HEK293 (cell line): Measurements from ENCODE around the gene PGGHG.

Experiments
- CTCF ChIA-PET: fragments of 350-600 bp; formaldehyde crosslinking; extraction: SDS; loops from one replicate; lab custom pipeline; 2021; ENCODE audit warnings: antibody characterized with exemption; lab: Yijun Ruan, JAX
- POLR2A ChIA-PET: fragments of 300-600 bp; formaldehyde crosslinking; extraction: SDS; loops from one replicate; lab custom pipeline; 2020; ENCODE audit warnings: antibody characterized with exemption, inconsistent platforms; lab: Yijun Ruan, JAX
- H3K27ac ChIP-seq: fragments of 200-500 bp; sonication (Bioruptor generic); 2 replicates; pipeline ENCODE4 v1.5.1; 2014; ENCODE audit warnings: low read depth, low read length, control low read depth, inconsistent platforms; ENCODE audit errors: extremely low read depth
- H3K36me3 ChIP-seq, 2 experiments: fragments of 200-500 bp in 1 of 2; sonication (Bioruptor generic) in 1 of 2; 1 replicate in 1 of 2; 2 replicates in 1 of 2; pipeline ENCODE4 v1.5.1; 2014 to 2017; ENCODE audit warnings: inconsistent platforms in 2 of 2, low read length in 2 of 2; ENCODE audit not compliant: control insufficient read depth in 2 of 2, insufficient read depth in 1 of 2
- H3K4me1 ChIP-seq: fragments of 200-500 bp; sonication (Bioruptor generic); 2 replicates; pipeline ENCODE4 v1.5.1; 2014; ENCODE audit warnings: mild to moderate bottlenecking, low read length, inconsistent platforms; ENCODE audit not compliant: control insufficient read depth, insufficient read depth
- H3K4me3 ChIP-seq: 2 replicates; pipeline ENCODE4 v1.5.1; 2011; ENCODE audit warnings: low read depth, mild to moderate bottlenecking, control low read depth, low read length, moderate library complexity
- H3K9me3 ChIP-seq: fragments of 200-500 bp; sonication (Bioruptor generic); 2 replicates; pipeline ENCODE4 v1.5.1; 2014; ENCODE audit warnings: low read depth, low read length, inconsistent platforms; ENCODE audit not compliant: control insufficient read depth, insufficient read depth
- REPIN1 ChIP-seq: fragments of 450-650 bp; formaldehyde crosslinking; IDR thresholded peaks from 2 replicates; pipeline ENCODE4 v1.5.1; 2017; ENCODE audit warnings: missing biosample characterization, missing genetic modification characterization, low read depth
- TCF7L2 ChIP-seq: IDR thresholded peaks from 2 replicates; pipeline ENCODE4 v1.6.1; 2011; ENCODE audit warnings: low read depth, mild to moderate bottlenecking, inconsistent platforms, low read length, moderate library complexity, borderline replicate concordance
- ZFP3 ChIP-seq: fragments of 450-650 bp; formaldehyde crosslinking; IDR thresholded peaks from 2 replicates; pipeline ENCODE4 v1.5.1; 2016; ENCODE audit warnings: low read depth, missing biosample characterization, missing genetic modification characterization
- ZFP69B ChIP-seq: fragments of 450-650 bp; formaldehyde crosslinking; IDR thresholded peaks from 2 replicates; pipeline ENCODE4 v1.5.1; 2016; ENCODE audit warnings: missing biosample characterization, missing genetic modification characterization
- ZIC2 ChIP-seq: fragments of 450-650 bp; formaldehyde crosslinking; IDR thresholded peaks from 2 replicates; pipeline ENCODE4 v1.5.1; 2016; ENCODE audit warnings: missing biosample characterization, missing genetic modification characterization
- ZNF223 ChIP-seq: fragments of 450-650 bp; formaldehyde crosslinking; IDR thresholded peaks from 2 replicates; pipeline ENCODE4 v1.5.1; 2016; ENCODE audit warnings: missing biosample characterization, missing genetic modification characterization
- ZNF548 ChIP-seq: fragments of 450-650 bp; formaldehyde crosslinking; IDR thresholded peaks from 2 replicates; pipeline ENCODE4 v1.5.1; 2016; ENCODE audit warnings: missing biosample characterization, missing genetic modification characterization
- ZNF585B ChIP-seq: fragments of 450-650 bp; formaldehyde crosslinking; IDR thresholded peaks from 2 replicates; pipeline ENCODE4 v1.5.1; 2016; ENCODE audit warnings: missing biosample characterization, missing genetic modification characterization
- ZNF658 ChIP-seq: fragments of 450-650 bp; formaldehyde crosslinking; IDR thresholded peaks from 2 replicates; pipeline ENCODE4; 2016; ENCODE audit warnings: missing biosample characterization, missing genetic modification characterization
- ZNF777 ChIP-seq: fragments of 450-650 bp; formaldehyde crosslinking; IDR thresholded peaks from 2 replicates; pipeline ENCODE4 v1.5.1; 2017; ENCODE audit warnings: missing biosample characterization, missing genetic modification characterization, borderline replicate concordance
- ZNF785 ChIP-seq: fragments of 450-650 bp; formaldehyde crosslinking; IDR thresholded peaks from 2 replicates; pipeline ENCODE4 v1.5.1; 2016; ENCODE audit warnings: missing biosample characterization, missing genetic modification characterization
- TF ChIP-seq, protein P1 (sequence below): fragments of 450-650 bp; formaldehyde crosslinking; IDR thresholded peaks from 2 replicates; pipeline ENCODE4 v1.5.1; 2016; ENCODE audit warnings: missing biosample characterization, missing genetic modification characterization
- TF ChIP-seq, protein P2 (sequence below): fragments of 450-650 bp; formaldehyde crosslinking; IDR thresholded peaks from 2 replicates; pipeline ENCODE4 v1.5.1; 2016; ENCODE audit warnings: missing biosample characterization, missing genetic modification characterization, low read depth
- TF ChIP-seq, protein P3 (sequence below): fragments of 450-650 bp; formaldehyde crosslinking; IDR thresholded peaks from 2 replicates; pipeline ENCODE4 v1.5.1; 2016; ENCODE audit warnings: missing biosample characterization, missing genetic modification characterization
- TF ChIP-seq, protein P4 (sequence below): fragments of 450-650 bp; IDR thresholded peaks from 2 replicates; pipeline ENCODE4 v1.5.1; 2018; ENCODE audit warnings: missing biosample characterization, missing genetic modification characterization
- TF ChIP-seq, protein P5 (sequence below): fragments of 450-650 bp; formaldehyde crosslinking; IDR thresholded peaks from 2 replicates; pipeline ENCODE4 v1.5.1; 2016; ENCODE audit warnings: missing biosample characterization, missing genetic modification characterization, borderline replicate concordance
- TF ChIP-seq, protein P6 (sequence below): fragments of 450-650 bp; formaldehyde crosslinking; conservative IDR thresholded peaks from 2 replicates; pipeline ENCODE4 v1.5.1; 2016; ENCODE audit warnings: low read depth, missing biosample characterization, missing genetic modification characterization

The PGGHG gene

DNA sequence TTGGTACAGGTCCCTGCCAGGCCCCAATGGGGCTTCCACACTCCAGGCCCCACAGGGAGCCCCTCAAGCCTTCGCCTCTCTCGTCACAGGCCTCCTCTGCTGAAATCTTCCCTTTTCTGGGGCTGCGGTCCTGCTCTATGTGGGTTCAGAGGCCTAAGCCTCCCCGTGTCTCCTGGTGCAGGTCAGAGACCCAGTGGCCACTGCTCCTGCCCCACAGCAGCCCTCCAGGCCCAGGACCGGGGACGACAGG, 37.6 kb downstream of the PGGHG start:
- ChIA-PET CTCF (no interaction called here), POLR2A (no interaction called here)
- H3K36me3 ChIP-seq, result no peaks in the 10 kb centered on the region
- no peaks in the 10 kb centered on the region for H3K9me3 ChIP-seq
- TF ChIP-seq ZNF777, result no peak
- TF ChIP-seq REPIN1 (tag by site-specific recombination), result no peak
- peak; percentile 2; the same call in 1 of the 2 replicates for TF ChIP-seq ZIC2
- TF ChIP-seq ZNF548 (tag by site-specific recombination), result no peak
- H3K4me1 ChIP-seq, result no peaks in the 10 kb centered on the region
- H3K27ac ChIP-seq, result no peak overlapping the region
- H3K4me3 ChIP-seq, result no peak overlapping the region

DNA sequence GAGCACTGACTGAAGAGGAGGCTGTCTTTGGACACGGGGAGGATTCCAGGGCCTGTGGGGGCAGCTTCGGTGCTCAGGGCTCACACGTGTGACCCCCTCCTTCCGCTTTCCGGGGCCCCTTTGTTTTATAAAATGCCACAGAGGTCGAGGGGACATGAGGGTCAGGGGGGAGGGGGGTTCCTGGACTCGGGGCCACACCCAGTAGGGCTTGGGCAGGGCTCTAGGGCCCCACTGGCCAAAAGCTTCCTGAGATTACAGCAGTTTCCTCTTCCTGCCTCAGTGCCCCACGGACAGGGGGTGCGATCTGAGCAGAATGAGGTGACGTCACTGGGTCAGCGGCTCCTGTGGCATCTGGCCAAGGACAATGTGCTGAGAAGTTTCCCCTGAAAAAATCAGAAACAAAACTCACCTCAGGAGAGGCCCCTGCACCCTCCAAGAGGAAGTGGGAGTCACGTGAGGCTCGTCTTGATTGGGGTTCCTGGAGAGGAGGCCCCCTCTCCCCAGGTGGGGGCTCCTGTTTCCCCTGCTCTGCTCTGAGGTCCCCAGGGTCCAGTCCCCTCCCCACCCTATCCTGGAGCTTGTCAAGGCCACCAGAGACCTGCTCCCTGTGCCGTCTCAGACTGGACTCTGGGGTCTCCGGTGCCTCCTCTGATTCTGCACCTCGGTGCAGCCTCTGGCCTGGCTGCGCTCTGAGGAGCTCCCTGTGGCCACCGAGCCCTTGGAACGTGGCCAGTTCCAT, 38.1 kb downstream of the PGGHG start:
- no peaks in the 10 kb centered on the region for H3K4me1 ChIP-seq
- no peaks in the 10 kb centered on the region for H3K9me3 ChIP-seq
- TF ChIP-seq, protein P1, sequence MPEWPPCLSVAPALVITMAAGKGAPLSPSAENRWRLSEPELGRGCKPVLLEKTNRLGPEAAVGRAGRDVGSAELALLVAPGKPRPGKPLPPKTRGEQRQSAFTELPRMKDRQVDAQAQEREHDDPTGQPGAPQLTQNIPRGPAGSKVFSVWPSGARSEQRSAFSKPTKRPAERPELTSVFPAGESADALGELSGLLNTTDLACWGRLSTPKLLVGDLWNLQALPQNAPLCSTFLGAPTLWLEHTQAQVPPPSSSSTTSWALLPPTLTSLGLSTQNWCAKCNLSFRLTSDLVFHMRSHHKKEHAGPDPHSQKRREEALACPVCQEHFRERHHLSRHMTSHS (tag by site-specific recombination), result no peak
- TF ChIP-seq, protein P2, sequence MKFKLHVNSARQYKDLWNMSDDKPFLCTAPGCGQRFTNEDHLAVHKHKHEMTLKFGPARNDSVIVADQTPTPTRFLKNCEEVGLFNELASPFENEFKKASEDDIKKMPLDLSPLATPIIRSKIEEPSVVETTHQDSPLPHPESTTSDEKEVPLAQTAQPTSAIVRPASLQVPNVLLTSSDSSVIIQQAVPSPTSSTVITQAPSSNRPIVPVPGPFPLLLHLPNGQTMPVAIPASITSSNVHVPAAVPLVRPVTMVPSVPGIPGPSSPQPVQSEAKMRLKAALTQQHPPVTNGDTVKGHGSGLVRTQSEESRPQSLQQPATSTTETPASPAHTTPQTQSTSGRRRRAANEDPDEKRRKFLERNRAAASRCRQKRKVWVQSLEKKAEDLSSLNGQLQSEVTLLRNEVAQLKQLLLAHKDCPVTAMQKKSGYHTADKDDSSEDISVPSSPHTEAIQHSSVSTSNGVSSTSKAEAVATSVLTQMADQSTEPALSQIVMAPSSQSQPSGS, result peak; percentile 27; the same call in 1 of the 2 replicates
- H3K36me3 ChIP-seq, result no peaks in the 10 kb centered on the region
- H3K27ac ChIP-seq, result no peak overlapping the region
- no peak overlapping the region for H3K4me3 ChIP-seq
- CTCF ChIA-PET, result interaction anchor here (0.8 to 1.1 kb wide), 2 partner anchors 17 to 46 kb away, joined by 3 to 5 read pairs; no protein-coding TSS in a partner anchor
- POLR2A ChIA-PET, result no interaction called here

DNA sequence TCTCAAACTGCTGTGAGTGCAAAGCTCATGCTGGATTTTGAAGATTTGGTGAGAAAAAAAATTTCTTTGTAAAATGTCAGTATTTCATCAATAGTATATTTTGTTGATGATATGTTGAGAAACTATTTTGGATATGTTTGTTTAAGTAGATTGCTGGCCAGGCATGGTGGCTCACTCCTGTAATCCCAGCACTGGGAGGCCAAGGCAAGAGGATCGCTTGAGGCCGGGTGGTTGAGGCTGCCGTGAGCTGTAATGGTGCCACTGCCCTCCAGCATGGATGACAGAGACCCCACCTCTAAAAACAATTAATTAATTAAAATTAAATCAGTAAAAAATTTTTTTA, 38.6 kb downstream of the PGGHG start:
- no peak overlapping the region for H3K27ac ChIP-seq
- CTCF ChIA-PET, result interaction anchor here (0.8 to 1.1 kb wide), 2 partner anchors 18 to 46 kb away, joined by 3 to 5 read pairs; no protein-coding TSS in a partner anchor
- TF ChIP-seq, protein P3, sequence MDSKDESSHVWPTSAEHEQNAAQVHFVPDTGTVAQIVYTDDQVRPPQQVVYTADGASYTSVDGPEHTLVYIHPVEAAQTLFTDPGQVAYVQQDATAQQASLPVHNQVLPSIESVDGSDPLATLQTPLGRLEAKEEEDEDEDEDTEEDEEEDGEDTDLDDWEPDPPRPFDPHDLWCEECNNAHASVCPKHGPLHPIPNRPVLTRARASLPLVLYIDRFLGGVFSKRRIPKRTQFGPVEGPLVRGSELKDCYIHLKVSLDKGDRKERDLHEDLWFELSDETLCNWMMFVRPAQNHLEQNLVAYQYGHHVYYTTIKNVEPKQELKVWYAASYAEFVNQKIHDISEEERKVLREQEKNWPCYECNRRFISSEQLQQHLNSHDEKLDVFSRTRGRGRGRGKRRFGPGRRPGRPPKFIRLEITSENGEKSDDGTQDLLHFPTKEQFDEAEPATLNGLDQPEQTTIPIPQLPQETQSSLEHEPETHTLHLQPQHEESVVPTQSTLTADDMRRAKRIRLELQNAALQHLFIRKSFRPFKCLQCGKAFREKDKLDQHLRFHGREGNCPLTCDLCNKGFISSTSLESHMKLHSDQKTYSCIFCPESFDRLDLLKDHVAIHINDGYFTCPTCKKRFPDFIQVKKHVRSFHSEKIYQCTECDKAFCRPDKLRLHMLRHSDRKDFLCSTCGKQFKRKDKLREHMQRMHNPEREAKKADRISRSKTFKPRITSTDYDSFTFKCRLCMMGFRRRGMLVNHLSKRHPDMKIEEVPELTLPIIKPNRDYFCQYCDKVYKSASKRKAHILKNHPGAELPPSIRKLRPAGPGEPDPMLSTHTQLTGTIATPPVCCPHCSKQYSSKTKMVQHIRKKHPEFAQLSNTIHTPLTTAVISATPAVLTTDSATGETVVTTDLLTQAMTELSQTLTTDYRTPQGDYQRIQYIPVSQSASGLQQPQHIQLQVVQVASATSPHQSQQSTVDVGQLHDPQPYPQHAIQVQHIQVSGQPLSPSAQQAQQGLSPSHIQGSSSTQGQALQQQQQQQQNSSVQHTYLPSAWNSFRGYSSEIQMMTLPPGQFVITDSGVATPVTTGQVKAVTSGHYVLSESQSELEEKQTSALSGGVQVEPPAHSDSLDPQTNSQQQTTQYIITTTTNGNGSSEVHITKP (tag by site-specific recombination), result no peak
- no peak for TF ChIP-seq REPIN1 (tag by site-specific recombination)
- no peak for TF ChIP-seq ZNF585B (tag by site-specific recombination)
- TF ChIP-seq ZNF223 (tag by site-specific recombination), result no peak
- TF ChIP-seq, protein P4, sequence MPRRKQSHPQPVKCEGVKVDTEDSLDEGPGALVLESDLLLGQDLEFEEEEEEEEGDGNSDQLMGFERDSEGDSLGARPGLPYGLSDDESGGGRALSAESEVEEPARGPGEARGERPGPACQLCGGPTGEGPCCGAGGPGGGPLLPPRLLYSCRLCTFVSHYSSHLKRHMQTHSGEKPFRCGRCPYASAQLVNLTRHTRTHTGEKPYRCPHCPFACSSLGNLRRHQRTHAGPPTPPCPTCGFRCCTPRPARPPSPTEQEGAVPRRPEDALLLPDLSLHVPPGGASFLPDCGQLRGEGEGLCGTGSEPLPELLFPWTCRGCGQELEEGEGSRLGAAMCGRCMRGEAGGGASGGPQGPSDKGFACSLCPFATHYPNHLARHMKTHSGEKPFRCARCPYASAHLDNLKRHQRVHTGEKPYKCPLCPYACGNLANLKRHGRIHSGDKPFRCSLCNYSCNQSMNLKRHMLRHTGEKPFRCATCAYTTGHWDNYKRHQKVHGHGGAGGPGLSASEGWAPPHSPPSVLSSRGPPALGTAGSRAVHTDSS, result no peak
- no peak for TF ChIP-seq ZFP69B (tag by site-specific recombination)
- no peak for TF ChIP-seq TCF7L2
- TF ChIP-seq, protein P5, sequence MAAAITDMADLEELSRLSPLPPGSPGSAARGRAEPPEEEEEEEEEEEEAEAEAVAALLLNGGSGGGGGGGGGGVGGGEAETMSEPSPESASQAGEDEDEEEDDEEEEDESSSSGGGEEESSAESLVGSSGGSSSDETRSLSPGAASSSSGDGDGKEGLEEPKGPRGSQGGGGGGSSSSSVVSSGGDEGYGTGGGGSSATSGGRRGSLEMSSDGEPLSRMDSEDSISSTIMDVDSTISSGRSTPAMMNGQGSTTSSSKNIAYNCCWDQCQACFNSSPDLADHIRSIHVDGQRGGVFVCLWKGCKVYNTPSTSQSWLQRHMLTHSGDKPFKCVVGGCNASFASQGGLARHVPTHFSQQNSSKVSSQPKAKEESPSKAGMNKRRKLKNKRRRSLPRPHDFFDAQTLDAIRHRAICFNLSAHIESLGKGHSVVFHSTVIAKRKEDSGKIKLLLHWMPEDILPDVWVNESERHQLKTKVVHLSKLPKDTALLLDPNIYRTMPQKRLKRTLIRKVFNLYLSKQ (tag by site-specific recombination), result no peak
- no peak for TF ChIP-seq ZNF785 (tag by site-specific recombination)
- no peak for TF ChIP-seq ZFP3 (tag by site-specific recombination)
- TF ChIP-seq, protein P6, sequence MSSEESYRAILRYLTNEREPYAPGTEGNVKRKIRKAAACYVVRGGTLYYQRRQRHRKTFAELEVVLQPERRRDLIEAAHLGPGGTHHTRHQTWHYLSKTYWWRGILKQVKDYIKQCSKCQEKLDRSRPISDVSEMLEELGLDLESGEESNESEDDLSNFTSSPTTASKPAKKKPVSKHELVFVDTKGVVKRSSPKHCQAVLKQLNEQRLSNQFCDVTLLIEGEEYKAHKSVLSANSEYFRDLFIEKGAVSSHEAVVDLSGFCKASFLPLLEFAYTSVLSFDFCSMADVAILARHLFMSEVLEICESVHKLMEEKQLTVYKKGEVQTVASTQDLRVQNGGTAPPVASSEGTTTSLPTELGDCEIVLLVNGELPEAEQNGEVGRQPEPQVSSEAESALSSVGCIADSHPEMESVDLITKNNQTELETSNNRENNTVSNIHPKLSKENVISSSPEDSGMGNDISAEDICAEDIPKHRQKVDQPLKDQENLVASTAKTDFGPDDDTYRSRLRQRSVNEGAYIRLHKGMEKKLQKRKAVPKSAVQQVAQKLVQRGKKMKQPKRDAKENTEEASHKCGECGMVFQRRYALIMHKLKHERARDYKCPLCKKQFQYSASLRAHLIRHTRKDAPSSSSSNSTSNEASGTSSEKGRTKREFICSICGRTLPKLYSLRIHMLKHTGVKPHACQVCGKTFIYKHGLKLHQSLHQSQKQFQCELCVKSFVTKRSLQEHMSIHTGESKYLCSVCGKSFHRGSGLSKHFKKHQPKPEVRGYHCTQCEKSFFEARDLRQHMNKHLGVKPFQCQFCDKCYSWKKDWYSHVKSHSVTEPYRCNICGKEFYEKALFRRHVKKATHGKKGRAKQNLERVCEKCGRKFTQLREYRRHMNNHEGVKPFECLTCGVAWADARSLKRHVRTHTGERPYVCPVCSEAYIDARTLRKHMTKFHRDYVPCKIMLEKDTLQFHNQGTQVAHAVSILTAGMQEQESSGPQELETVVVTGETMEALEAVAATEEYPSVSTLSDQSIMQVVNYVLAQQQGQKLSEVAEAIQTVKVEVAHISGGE (tag by site-specific recombination), result no peak
- no peak for TF ChIP-seq ZNF658
- no peak overlapping the region for H3K4me3 ChIP-seq
- H3K9me3 ChIP-seq, result no peaks in the 10 kb centered on the region
- H3K36me3 ChIP-seq, result no peaks in the 10 kb centered on the region
- POLR2A ChIA-PET, result no interaction called here
- no peaks in the 10 kb centered on the region for H3K4me1 ChIP-seq
